ENCODE results near the gene PAK1IP1.
"Not testable (repeated sequence)": the region's sequence is repeated elsewhere in the genome, so short reads cannot be mapped to it uniquely, and the experiment has no call there.

The PAK1IP1 gene

GRCh38 chr6:10743515-10743914 is 48.7 kb downstream of the PAK1IP1 start:
- TF ChIP-seq GATA1 (IDR thresholded peaks at IDR 0.05; ENCODE audit: low read depth, low read length): no peak
- no peak for TF ChIP-seq POLR2A (IDR thresholded peaks at IDR 0.05; ENCODE audit: low read length)
- DNase-seq: no peak

GRCh38 chr6:10745116-10745515 is 50.3 kb downstream of the PAK1IP1 start:
- TF ChIP-seq GATA1 (IDR thresholded peaks at IDR 0.05; ENCODE audit: low read depth, low read length): no peak
- no peak for TF ChIP-seq POLR2A (IDR thresholded peaks at IDR 0.05; ENCODE audit: low read length)
- DNase-seq: no peak

GRCh38 chr6:10746915-10747250 is 52.1 kb downstream of the PAK1IP1 start:
- TF ChIP-seq POLR2A (IDR thresholded peaks at IDR 0.05; ENCODE audit: low read length): no peak
- no peak for TF ChIP-seq GATA1 (IDR thresholded peaks at IDR 0.05; ENCODE audit: low read depth, low read length)
- DNase-seq: peak in 1 of 2 experiments; percentile 35

- TF ChIP-seq GATA1 (IDR thresholded peaks at IDR 0.05; ENCODE audit: low read depth, low read length): no peak
- TF ChIP-seq POLR2A (IDR thresholded peaks at IDR 0.05; ENCODE audit: low read length): peak; percentile 85
- DNase-seq: peak; percentile 98 to 99
Measured at GRCh38 chr6:10747251-10747972, 52.6 kb downstream of the PAK1IP1 start, which contains the start of gene TMEM14B. Gene TMEM14B (plus strand): TSS chr6:10747805. CDS start chr6:10749246, 1,441 bp downstream.

- peak; percentile 85 to 97 for DNase-seq
- TF ChIP-seq POLR2A (IDR thresholded peaks at IDR 0.05; ENCODE audit: low read length) (peak; percentile 48), GATA1 (IDR thresholded peaks at IDR 0.05; ENCODE audit: low read depth, low read length) (no peak)
Measured at GRCh38 chr6:10749734-10750133, 55.0 kb downstream of the PAK1IP1 start.

GRCh38 chr6:10750568-10750967 is 55.8 kb downstream of the PAK1IP1 start:
- not testable (repeated sequence) for DNase-seq

GRCh38 chr6:10751757-10752156 is 57.0 kb downstream of the PAK1IP1 start:
- peak; percentile 17 for TF ChIP-seq POLR2A (IDR thresholded peaks at IDR 0.05; ENCODE audit: low read length)

GRCh38 chr6:10756085-10756484 is 61.3 kb downstream of the PAK1IP1 start:
- DNase-seq: no peak
- TF ChIP-seq POLR2A (IDR thresholded peaks at IDR 0.05; ENCODE audit: low read length): no peak
- TF ChIP-seq GATA1 (IDR thresholded peaks at IDR 0.05; ENCODE audit: low read depth, low read length): no peak

More at GRCh38 chr6:10751757-10752156, 57.0 kb downstream of the PAK1IP1 start:
- peak; percentile 66 to 71 for DNase-seq

All from erythroblast (primary cell).